Pancreas (tissue), 10 donors: Measurements from ENCODE around the gene SLC29A3. TPM values are rescaled to one million over a fixed set of nuclear protein-coding genes. Genes with fewer than 3 reads are reported as not detected.
A peak's percentile ranks its signal among the peaks of the same experiment; 100 is the strongest.

Experiments used
- ATAC-seq, 4 donors: fragments of 200-7000 bp; cut with Tn5 transposase; one replicate each; pipeline versions ENCODE4 v1.8.0 to v1.9.1; 2020; ENCODE audit warnings: mild to moderate bottlenecking in 4 of 4, moderate library complexity in 4 of 4
- DNase-seq, 6 donors: peaks; one replicate each; pipeline ENCODE4 v3.0.0-alpha.2; 2020
- FAIRE-seq: peaks from 2 replicates; lab custom pipeline; 2012; peaks lifted over from hg19 to GRCh38; lab: Jason Lieb, UNC
- H3K27ac ChIP-seq, 4 donors: fragments of 200-600 bp; sonication (generic); 1 replicate in 3 of 4; 2 replicates in 1 of 4; pipeline versions ENCODE4 v1.5.0 to v1.8.0; 2020
- H3K27me3 ChIP-seq, 4 donors: fragments of 200-600 bp; one replicate each; pipeline ENCODE4 v1.8.0; 2021
- H3K36me3 ChIP-seq, 3 donors: fragments of 200-600 bp; sonication (generic) in 1 of 3; one replicate each; pipeline versions ENCODE4 v1.5.0 to v1.8.0; 2020 to 2021
- H3K4me1 ChIP-seq, 3 donors: fragments of 200-600 bp; one replicate each; pipeline ENCODE4 v1.8.0; 2021
- H3K4me3 ChIP-seq, 4 donors: fragments of 200-600 bp; sonication (generic) in 2 of 4; one replicate each; pipeline versions ENCODE4 v1.5.0 to v1.8.0; 2020 to 2021
- H3K9me3 ChIP-seq, 4 donors: fragments of 200-600 bp; one replicate each; pipeline ENCODE4 v1.8.0; 2021
- CTCF ChIP-seq, 4 donors: fragments of 200-600 bp; sonication (generic) in 3 of 4; IDR thresholded peaks; one replicate each; pipeline versions ENCODE4 v1.5.0 to v1.8.0; 2021; ENCODE audit warnings: antibody characterized with exemption in 4 of 4
- WGBS, 2 donors: extraction: QIAGEN DNeasy Blood & Tissue Kit; methylation state at CpG; one replicate each; pipeline ENCODE4 v1.1.7; 2013; 5-methylcytosine and 5-hydroxymethylcytosine counted together
- intact Hi-C, 3 donors: fragments of 100-400 bp; cut with DNase I; formaldehyde crosslinking; loops; one replicate each; pipeline versions ENCODE4 v1.11.1 to v1.14.2; 2022
- polyA plus RNA-seq, 2 donors: library from polyadenylated mRNA; stranded (reverse); fragments of 200-250 nt; gene quantifications; one replicate each; pipeline ENCODE4 v1.2.3, GENCODE V29; 2013
- total RNA-seq, 6 donors: library from RNA; stranded (reverse); fragmentation: NEBNext Ultra II Directional in 4 of 6; extraction: Animal tissue kit (Norgen Biotek cat#: 25700) in 4 of 6; gene quantifications; one replicate each; pipeline versions ENCODE4 v1.2.1 to v1.2.4, GENCODE V29; 2021 to 2023
- donor health status: healthy with polysubstance abuse.
- donor health status: DM: no; HTN: no; CAD: no; lungs with moderate emphysema.
- donor health status: DM: no; HTN: no; CAD: no.
- donor health status: control.
- donor health status: control.
- donor health status: Bipolar disorder and iron deficiency.
- donor health status: DM: yes; HTN: yes; CAD: no.
- donor health status: DM: no; HTN: no; CAD: no.
- donor health status: DM: no; HTN: no; CAD: no.
- donor health status: DM: yes; HTN: yes; CAD: no.

SLC29A3 gene
- total and polyA plus RNA-seq, 8 donors: 2.2 to 7.0 (median 3.2) TPM

DNA sequence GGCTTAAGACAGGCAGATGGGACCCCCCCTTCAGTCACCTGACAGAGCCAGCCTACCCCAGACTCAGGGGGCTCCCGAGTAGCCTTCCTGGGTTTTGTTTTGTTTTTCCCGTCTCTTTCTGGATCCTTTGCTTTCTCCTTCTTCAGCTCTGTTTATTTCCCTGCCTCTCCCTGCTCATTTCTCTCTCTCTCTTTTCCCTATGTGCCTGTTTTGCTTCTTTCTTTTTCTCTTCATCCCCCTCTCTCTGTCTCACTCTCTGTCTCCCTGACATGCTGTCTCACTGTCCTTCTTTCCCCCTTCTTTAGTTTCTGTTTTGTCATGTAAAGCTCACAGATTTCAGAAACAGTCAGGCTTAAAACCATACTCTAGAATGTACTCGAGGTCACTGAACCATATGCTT lies 38.2 kb upstream of the SLC29A3 start:
- no peak for FAIRE-seq

DNA sequence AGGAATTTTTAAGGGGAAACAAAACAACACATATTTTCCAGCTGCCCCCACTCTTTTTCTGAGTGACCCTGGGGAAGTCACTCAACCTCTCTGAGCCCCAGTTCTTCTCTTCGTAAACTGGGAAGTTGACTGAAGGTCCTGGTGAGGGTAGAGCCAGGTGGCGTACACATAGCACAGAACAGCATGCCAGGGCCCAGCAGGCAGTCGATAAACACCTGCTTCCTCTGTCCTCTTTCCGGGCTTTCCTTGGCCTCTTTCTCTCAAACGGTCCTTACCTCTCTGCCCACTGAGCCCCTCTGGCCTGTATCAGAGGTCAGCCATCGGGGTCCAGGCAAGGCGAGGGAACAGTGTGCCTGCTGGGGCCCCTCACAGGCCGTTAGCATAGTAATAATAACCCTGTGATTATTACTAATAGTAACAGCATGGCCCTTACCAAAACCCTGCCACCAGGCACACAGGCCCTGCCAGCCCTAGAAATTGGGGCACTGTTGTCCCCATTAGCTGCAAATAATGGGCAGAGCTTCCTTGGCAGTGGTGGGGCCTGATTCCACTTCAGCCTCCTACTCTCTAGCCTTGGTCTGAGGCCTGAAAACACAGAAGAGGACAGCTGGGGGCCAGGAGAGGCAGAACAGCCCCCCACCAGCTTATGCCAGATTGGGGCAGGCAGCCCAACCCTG lies 37.3 kb upstream of the SLC29A3 start:
- H3K4me1 ChIP-seq: no peaks in the 10 kb centered on the region
- H3K4me3 ChIP-seq: no peak overlapping the region
- H3K9me3 ChIP-seq: no peaks in the 10 kb centered on the region
- H3K36me3 ChIP-seq: no peaks in the 10 kb centered on the region
- peak in 1 of 6 donors; percentile 19 for DNase-seq
- H3K27me3 ChIP-seq: no peaks in the 10 kb centered on the region
- ATAC-seq: no peak
- no peak for FAIRE-seq
- 68 to 80% methylated on average over 8 of the region's 8 CpGs for WGBS, 2 donors
- no peak for TF ChIP-seq CTCF (IDR thresholded peaks at IDR 0.05)
- H3K27ac ChIP-seq: no peak overlapping the region
- intact Hi-C loops: loop anchor here in 1 of 3 donors (5.0 kb wide), 1 partner anchor 354 kb away; no protein-coding TSS in a partner anchor

More for the DNA sequence above, 38.2 kb upstream of the SLC29A3 start:
- Histone ChIP-seq H3K27me3 (no peaks in the 10 kb centered on the region), H3K4me3 (no peak overlapping the region), H3K36me3 (no peaks in the 10 kb centered on the region), H3K4me1 (no peaks in the 10 kb centered on the region), H3K27ac (no peak overlapping the region), H3K9me3 (no peaks in the 10 kb centered on the region)
- intact Hi-C loops: loop anchor here in 1 of 3 donors (5.0 kb wide), 1 partner anchor 354 kb away; no protein-coding TSS in a partner anchor
- WGBS, 2 donors: 44 to 56% methylated on average over 3 of the region's 3 CpGs
- ATAC-seq: no peak
- no peak for TF ChIP-seq CTCF (IDR thresholded peaks at IDR 0.05)
- no peak for DNase-seq

DNA sequence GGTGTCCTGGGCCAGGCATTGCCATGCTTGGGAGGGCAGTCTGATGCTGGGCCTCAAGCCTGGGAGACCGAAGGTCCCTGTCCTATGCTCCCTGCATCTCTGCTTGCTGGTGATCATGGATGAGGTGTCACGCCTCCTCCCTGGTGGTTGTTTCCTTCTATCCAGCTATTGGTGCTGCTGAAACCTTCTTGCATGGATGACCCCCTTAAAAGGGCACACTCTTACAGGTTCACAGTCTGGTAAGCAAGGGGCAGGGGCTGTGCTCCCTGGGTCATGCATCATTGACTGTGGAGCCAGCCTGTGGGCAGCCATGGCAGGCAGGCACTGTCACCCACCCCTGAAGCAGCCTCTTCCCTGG lies 36.8 kb upstream of the SLC29A3 start:
- Histone ChIP-seq H3K4me1 (no peaks in the 10 kb centered on the region), H3K27me3 (no peaks in the 10 kb centered on the region), H3K4me3 (no peak overlapping the region), H3K9me3 (no peaks in the 10 kb centered on the region), H3K36me3 (no peaks in the 10 kb centered on the region), H3K27ac (no peak overlapping the region)
- ATAC-seq (no peak), DNase-seq (peak in 1 of 6 donors; percentile 27), FAIRE-seq (no peak)
- intact Hi-C loops: loop anchor here in 1 of 3 donors (5.0 kb wide), 1 partner anchor 355 kb away; no protein-coding TSS in a partner anchor
- TF ChIP-seq CTCF (IDR thresholded peaks at IDR 0.05): no peak
- WGBS, 2 donors: 86 to 93% methylated on average over 2 of the region's 2 CpGs

- no peak overlapping the region for H3K4me3 ChIP-seq
- no peak for ATAC-seq
- intact Hi-C loops: loop anchor here in 1 of 3 donors (5.0 kb wide), 1 partner anchor 356 kb away; no protein-coding TSS in a partner anchor
- TF ChIP-seq CTCF (IDR thresholded peaks at IDR 0.05): no peak
- no peak for FAIRE-seq
- DNase-seq: no peak
- no peak overlapping the region for H3K27ac ChIP-seq
- H3K36me3 ChIP-seq: no peaks in the 10 kb centered on the region
- no peaks in the 10 kb centered on the region for H3K9me3 ChIP-seq
- no peaks in the 10 kb centered on the region for H3K27me3 ChIP-seq
- WGBS, 2 donors: 75 to 81% methylated on average over 6 of the region's 6 CpGs
- no peaks in the 10 kb centered on the region for H3K4me1 ChIP-seq
These were observed 35.6 kb upstream of the SLC29A3 start for GRCh38 chr10:71283410-71283809.

GRCh38 chr10:71283876-71284275 lies 35.2 kb upstream of the SLC29A3 start:
- Histone ChIP-seq H3K9me3 (no peaks in the 10 kb centered on the region), H3K4me3 (no peak overlapping the region), H3K27me3 (no peaks in the 10 kb centered on the region), H3K27ac (no peak overlapping the region), H3K36me3 (no peaks in the 10 kb centered on the region), H3K4me1 (no peaks in the 10 kb centered on the region)
- FAIRE-seq (no peak), DNase-seq (peak in 1 of 6 donors; percentile 47), ATAC-seq (no peak)
- WGBS, 2 donors: 85% methylated on average over 10 of the region's 10 CpGs
- no peak for TF ChIP-seq CTCF (IDR thresholded peaks at IDR 0.05)
- intact Hi-C loops: loop anchor here in 1 of 3 donors (5.0 kb wide), 1 partner anchor 357 kb away; no protein-coding TSS in a partner anchor
